HCT116 (cell line): ENCODE results near the gene TPRG1. TPM values are rescaled to one million over a fixed set of nuclear protein-coding genes. Genes with fewer than 3 reads are reported as not detected.

Source experiments
- ATAC-seq: fragments of 200-7000 bp; cut with Tn5 transposase; 2 replicates; pipeline ENCODE4 v1.9.1; 2020; ENCODE audit warnings: mild to moderate bottlenecking, moderate library complexity
- BruUV-seq: library from RNA; stranded (reverse); fragments of 400-500 nt; replicated peaks from 2 replicates; lab custom pipeline; 2021; lab: Mats Ljungman, UMichigan
- CTCF ChIA-PET: fragments of 300-600 bp; sonication (Branson Sonifier 250); formaldehyde crosslinking; loops from one replicate; lab custom pipeline; 2021; ENCODE audit warnings: antibody characterized with exemption; lab: Charles Lee
- POLR2A ChIA-PET: fragments of 300-600, 350-600 bp; sonication (Branson Sonifier 250); formaldehyde crosslinking; loops from one replicate; lab custom pipeline; 2021; ENCODE audit warnings: antibody characterized with exemption; lab: Charles Lee
- RAD21 ChIA-PET, 2 experiments: fragments of 300-600 bp; sonication (Branson Sonifier 250); formaldehyde crosslinking; loops; one replicate each; lab custom pipeline; 2023; ENCODE audit warnings: low total read pairs in 2 of 2; ENCODE audit not compliant: uncharacterized antibody in 2 of 2, unreplicated experiment in 2 of 2, low non-redundant PET in 1 of 2; lab: Charles Lee
- DNase-seq: peaks from one replicate; pipeline ENCODE4 v3.0.0-alpha.2; 2010; ENCODE audit warnings: low read depth, low spot score
- H2AFZ ChIP-seq: fragments of 200-600 bp; shearing (Covaris generic), sonication (generic); 2 replicates; pipeline ENCODE4 v1.6.1; 2017; ENCODE audit warnings: low read depth, mixed run types, mixed read lengths, antibody characterized with exemption, low read length; ENCODE audit not compliant: poor library complexity, severe bottlenecking
- H3K27ac ChIP-seq: 2 replicates; pipeline ENCODE4 v1.5.1; 2012; ENCODE audit warnings: low read depth, low read length
- H3K27me3 ChIP-seq: fragments of 200-600 bp; sonication (generic); 2 replicates; pipeline ENCODE4 v1.6.1; 2016; ENCODE audit warnings: mixed run types, low read length, mixed read lengths; ENCODE audit not compliant: insufficient read depth
- H3K36me3 ChIP-seq, 2 experiments: fragments of 200-500 bp in 1 of 2; fragments of 200-600 bp in 1 of 2; sonication (Bioruptor generic) in 1 of 2; sonication (generic) in 1 of 2; 2 replicates each; pipeline versions ENCODE4 v1.5.1 to v1.6.1; 2014 to 2016; ENCODE audit warnings: low read length in 2 of 2, inconsistent platforms in 1 of 2, mixed read lengths in 1 of 2, mixed run types in 1 of 2; ENCODE audit not compliant: insufficient read depth in 2 of 2, control insufficient read depth in 1 of 2
- H3K4me1 ChIP-seq, 2 experiments: fragments of 200-600 bp in 1 of 2; sonication (generic) in 1 of 2; 2 replicates each; pipeline versions ENCODE4 v1.5.1 to v1.6.1; 2012 to 2017; ENCODE audit warnings: low read length in 2 of 2, inconsistent platforms in 1 of 2, mild to moderate bottlenecking in 1 of 2, mixed read lengths in 1 of 2, mixed run types in 1 of 2, moderate library complexity in 1 of 2; ENCODE audit not compliant: insufficient read depth in 2 of 2, control insufficient read depth in 1 of 2
- H3K4me2 ChIP-seq: fragments of 200-600 bp; sonication (generic); 2 replicates; pipeline ENCODE4 v1.6.1; 2017; ENCODE audit warnings: mixed run types, low read length, mixed read lengths
- H3K4me3 ChIP-seq, 2 experiments: fragments of 200-600 bp in 1 of 2; sonication (generic) in 1 of 2; replicated peaks in 1 of 2; 2 replicates each; pipeline ENCODE4 v1.5.1; 2011 to 2016; ENCODE audit warnings: low read length in 2 of 2, control low read depth in 1 of 2, low read depth in 1 of 2, mild to moderate bottlenecking in 1 of 2, mixed read lengths in 1 of 2, mixed run types in 1 of 2
- H3K79me2 ChIP-seq: fragments of 200-600 bp; sonication (generic); 2 replicates; pipeline ENCODE4 v1.6.1; 2017; ENCODE audit warnings: mild to moderate bottlenecking, mixed run types, low read length, moderate library complexity, mixed read lengths; ENCODE audit not compliant: insufficient read depth
- H3K9ac ChIP-seq: fragments of 200-600 bp; sonication (generic); 2 replicates; pipeline ENCODE4 v1.6.1; 2016; ENCODE audit warnings: low read length, mixed read lengths
- H3K9me2 ChIP-seq: fragments of 200-600 bp; sonication (generic), shearing (Covaris generic); 2 replicates; pipeline ENCODE4 v1.6.1; 2017; ENCODE audit warnings: mixed run types, mild to moderate bottlenecking, moderate library complexity; ENCODE audit not compliant: insufficient read depth
- H3K9me3 ChIP-seq, 2 experiments: fragments of 200-500 bp in 1 of 2; fragments of 200-600 bp in 1 of 2; sonication (Bioruptor generic) in 1 of 2; sonication (generic) in 1 of 2; 2 replicates each; pipeline ENCODE4 v1.6.1; 2014 to 2017; ENCODE audit warnings: low read length in 2 of 2, mixed read lengths in 2 of 2, inconsistent platforms in 1 of 2, low read depth in 1 of 2, mild to moderate bottlenecking in 1 of 2, mixed run types in 1 of 2, moderate library complexity in 1 of 2; ENCODE audit not compliant: control insufficient read depth in 1 of 2, insufficient read depth in 1 of 2
- H4K20me1 ChIP-seq: fragments of 200-600 bp; sonication (generic), shearing (Covaris generic); 2 replicates; pipeline ENCODE4 v1.6.1; 2017; ENCODE audit warnings: mixed run types, mild to moderate bottlenecking, moderate library complexity; ENCODE audit not compliant: insufficient read depth
- ATF3 ChIP-seq: IDR thresholded peaks from 2 replicates; pipeline ENCODE4 v1.6.1; 2012
- CBX3 ChIP-seq: IDR thresholded peaks from 2 replicates; pipeline ENCODE4 v1.6.1; 2012; ENCODE audit warnings: low read depth
- CEBPB ChIP-seq: IDR thresholded peaks from 2 replicates; pipeline ENCODE4 v1.6.1; 2012; ENCODE audit warnings: low read depth
- CTCF ChIP-seq, 3 experiments: fragments of 200-600 bp in 1 of 3; sonication (generic) in 1 of 3; IDR thresholded peaks in 2 of 3; conservative IDR thresholded peaks in 1 of 3; 2 replicates each; pipeline ENCODE4 v1.5.1; 2012 to 2017; ENCODE audit warnings: low read depth in 2 of 3, low read length in 2 of 3, antibody characterized with exemption in 1 of 3, borderline replicate concordance in 1 of 3, control low read depth in 1 of 3, mild to moderate bottlenecking in 1 of 3, mixed read lengths in 1 of 3, mixed run types in 1 of 3, moderate library complexity in 1 of 3; ENCODE audit not compliant: insufficient read depth in 1 of 3
- EGR1 ChIP-seq: IDR thresholded peaks from 2 replicates; pipeline ENCODE4 v1.6.1; 2012; ENCODE audit warnings: low read depth
- ELF1 ChIP-seq: IDR thresholded peaks from 2 replicates; pipeline ENCODE4 v1.6.1; 2012; ENCODE audit warnings: low read depth, borderline replicate concordance
- EZH2 ChIP-seq: fragments of 200-600 bp; sonication (generic); IDR thresholded peaks from 2 replicates; pipeline ENCODE4 v1.6.1; 2017; ENCODE audit warnings: antibody characterized with exemption, mixed run types
- JUND ChIP-seq: IDR thresholded peaks from 2 replicates; pipeline ENCODE4 v1.6.1; 2012
- MAX ChIP-seq: IDR thresholded peaks from 2 replicates; pipeline ENCODE4 v1.6.1; 2012
- POLR2AphosphoS5 ChIP-seq: IDR thresholded peaks from 2 replicates; pipeline ENCODE4 v1.6.1; 2011; ENCODE audit warnings: mild to moderate bottlenecking, low read depth, low read length, moderate library complexity
- SIN3A ChIP-seq: IDR thresholded peaks from 2 replicates; pipeline ENCODE4 v1.6.1; 2012; ENCODE audit warnings: low read depth
- SP1 ChIP-seq: IDR thresholded peaks from 2 replicates; pipeline ENCODE4 v1.6.1; 2012; ENCODE audit warnings: low read depth
- TCF7L2 ChIP-seq: IDR thresholded peaks from 2 replicates; pipeline ENCODE4 v1.7.0; 2011; ENCODE audit warnings: borderline replicate concordance, inconsistent platforms; ENCODE audit not compliant: insufficient read depth, insufficient read length; ENCODE audit errors: extremely low read depth
- intact Hi-C: fragments of 100-400 bp; cut with micrococcal nuclease; formaldehyde crosslinking; loops from 2 replicates; pipeline ENCODE4 v1.10.0; 2022
- total RNA-seq: library from RNA; stranded (reverse); gene quantifications from one replicate; pipeline ENCODE4 v1.2.1, GENCODE V29; 2021; ENCODE audit not compliant: unreplicated experiment

Gene TPRG1
- total RNA-seq, 1 experiment from 2014 or later, result 2.8 TPM

- H4K20me1 ChIP-seq, result no peaks in the 10 kb centered on the region
- no peaks in the 10 kb centered on the region for H3K36me3 ChIP-seq
- H3K79me2 ChIP-seq, result no peaks in the 10 kb centered on the region
- H3K9me3 ChIP-seq, result no peaks in the 10 kb centered on the region
- no TSS peak for BruUV-seq
- no peak overlapping the region for H3K4me3 ChIP-seq
- ChIA-PET RAD21 (no interaction called here), CTCF (no interaction called here), POLR2A (no interaction called here)
- TF ChIP-seq ATF3, result peak; percentile 18; the same call in 1 of the 2 replicates
- no peak for TF ChIP-seq EZH2
- TF ChIP-seq EGR1, result peak; percentile 57
- TF ChIP-seq CEBPB, result 0 out of 2 replicates have a peak, but pooled peaks have one; percentile 8
- no peak for TF ChIP-seq CTCF (IDR thresholded peaks at IDR 0.05 in 2 of 3, conservative IDR thresholded peaks at IDR 0.05 in 1 of 3; ENCODE audit: borderline replicate concordance in 1 of 3, insufficient read depth in 1 of 3, low read depth in 2 of 3, low read length in 2 of 3)
- TF ChIP-seq MAX, result peak; percentile 30; the same call in 1 of the 2 replicates
- peak; percentile 56; the same call in 1 of the 2 replicates for TF ChIP-seq CBX3
- peak; percentile 38; the same call in 1 of the 2 replicates for TF ChIP-seq JUND
- no peak for TF ChIP-seq ELF1
- TF ChIP-seq POLR2AphosphoS5, result 0 out of 2 replicates have a peak, but pooled peaks have one; percentile 40
- TF ChIP-seq SIN3A, result no peak; the same call in 1 of the 2 replicates
- TF ChIP-seq SP1, result peak; percentile 41
- peak; percentile 9 for TF ChIP-seq TCF7L2
- no peak overlapping the region for H3K9ac ChIP-seq
- H2AFZ ChIP-seq, result no peak overlapping the region
- no peak for DNase-seq
- intact Hi-C loops, result no loop called here
- H3K4me1 ChIP-seq, result peaks cover 7 to 13% of the 10 kb centered on the region in 2 experiments; a peak in 2 of 4 replicates
- H3K4me2 ChIP-seq, result 0 out of 2 replicates have a peak overlapping the region, but pooled peaks have one; percentile 5
- peak; percentile 67 for ATAC-seq
- H3K9me2 ChIP-seq, result no peaks in the 10 kb centered on the region; the same call in 1 of the 2 replicates
- H3K27me3 ChIP-seq, result 0 out of 2 replicates have a peak, but pooled peaks cover 8% of the 10 kb centered on the region
- no peak overlapping the region for H3K27ac ChIP-seq
Measured at GRCh38 chr3:189304465-189305351, 132.9 kb downstream of the TPRG1 start.
